ENCODE results near the gene ITGA2B. TPM values are rescaled to one million over a fixed set of nuclear protein-coding genes. Genes with fewer than 3 reads are reported as not detected.
"Not testable (repeated sequence)": the region's sequence is repeated elsewhere in the genome, so short reads cannot be mapped to it uniquely, and the experiment has no call there.

The ITGA2B gene
- total RNA-seq, 2 donors from 2014 or later, result 0.33 to 1.8 TPM

DNA sequence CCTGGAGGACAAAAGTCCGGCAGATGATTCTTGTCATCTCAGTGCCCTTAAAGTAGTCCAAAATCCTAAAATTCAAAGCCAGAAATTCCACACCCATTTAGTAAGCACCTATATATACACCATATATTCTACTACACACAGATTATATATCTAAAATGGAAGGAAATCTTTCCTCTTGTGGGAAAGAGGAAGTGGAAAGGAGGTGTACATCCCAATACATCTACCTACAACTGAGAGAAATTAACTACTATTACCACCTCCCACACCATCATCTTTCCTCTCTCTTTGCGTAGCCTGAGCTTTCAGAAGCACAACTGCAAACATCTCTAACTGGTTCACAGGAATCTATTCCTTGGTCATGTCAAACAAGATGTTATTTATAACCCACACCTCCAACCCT lies 5.4 kb upstream of the ITGA2B start:
- Histone ChIP-seq H3K27me3 (no peaks in the 10 kb centered on the region), H3K27ac (no peak overlapping the region), H3K4me3 (no peak overlapping the region), H3K36me3 (replicated peaks in 1 of 2; ENCODE audit: insufficient read depth in 1 of 2, low read depth in 2 of 2) (peaks cover under 1 to 5% of the 10 kb centered on the region in 2 donors), H3K4me1 (no peaks in the 10 kb centered on the region), H3K9me3 (no peaks in the 10 kb centered on the region)
- WGBS, 2 donors, result 93 to 100% methylated on average over 2 of the region's 2 CpGs
- ATAC-seq (no peak), DNase-seq (no peak)
- intact Hi-C loops (cut with DNase I), result no loop called here
- TF ChIP-seq, protein P1, sequence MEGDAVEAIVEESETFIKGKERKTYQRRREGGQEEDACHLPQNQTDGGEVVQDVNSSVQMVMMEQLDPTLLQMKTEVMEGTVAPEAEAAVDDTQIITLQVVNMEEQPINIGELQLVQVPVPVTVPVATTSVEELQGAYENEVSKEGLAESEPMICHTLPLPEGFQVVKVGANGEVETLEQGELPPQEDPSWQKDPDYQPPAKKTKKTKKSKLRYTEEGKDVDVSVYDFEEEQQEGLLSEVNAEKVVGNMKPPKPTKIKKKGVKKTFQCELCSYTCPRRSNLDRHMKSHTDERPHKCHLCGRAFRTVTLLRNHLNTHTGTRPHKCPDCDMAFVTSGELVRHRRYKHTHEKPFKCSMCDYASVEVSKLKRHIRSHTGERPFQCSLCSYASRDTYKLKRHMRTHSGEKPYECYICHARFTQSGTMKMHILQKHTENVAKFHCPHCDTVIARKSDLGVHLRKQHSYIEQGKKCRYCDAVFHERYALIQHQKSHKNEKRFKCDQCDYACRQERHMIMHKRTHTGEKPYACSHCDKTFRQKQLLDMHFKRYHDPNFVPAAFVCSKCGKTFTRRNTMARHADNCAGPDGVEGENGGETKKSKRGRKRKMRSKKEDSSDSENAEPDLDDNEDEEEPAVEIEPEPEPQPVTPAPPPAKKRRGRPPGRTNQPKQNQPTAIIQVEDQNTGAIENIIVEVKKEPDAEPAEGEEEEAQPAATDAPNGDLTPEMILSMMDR (IDR thresholded peaks at IDR 0.05), result no peak
- TF ChIP-seq POLR2A (IDR thresholded peaks at IDR 0.05), result no peak

DNA sequence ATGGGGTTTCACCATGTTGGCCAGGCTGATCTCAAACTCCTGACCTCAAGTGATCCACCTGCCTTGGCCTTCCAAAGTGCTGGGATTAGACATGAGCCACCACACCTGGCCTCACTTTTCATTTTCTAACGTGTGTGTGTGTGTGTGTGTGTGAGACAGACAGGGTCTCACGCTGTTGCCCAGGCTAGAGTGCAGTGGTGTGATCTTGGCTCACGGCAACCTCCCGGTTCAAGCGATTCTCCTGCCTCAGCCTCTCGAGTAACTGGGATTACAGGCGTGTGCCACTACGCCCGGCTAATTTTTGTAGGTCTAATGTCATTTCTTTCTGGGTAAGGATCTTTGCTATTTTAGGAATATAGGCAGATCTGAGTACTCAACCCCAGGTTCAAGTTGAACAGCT lies 4.7 kb upstream of the ITGA2B start:
- intact Hi-C loops (cut with DNase I); DNase-seq; H3K27ac ChIP-seq; H3K4me3 ChIP-seq; H3K4me1 ChIP-seq; H3K27me3 ChIP-seq; H3K9me3 ChIP-seq; ATAC-seq; H3K36me3 ChIP-seq (replicated peaks in 1 of 2; ENCODE audit: insufficient read depth in 1 of 2, low read depth in 2 of 2): not testable (repeated sequence)
- WGBS, 2 donors, result 88 to 96% methylated on average over 8 to 9 of the region's 9 CpGs

DNA sequence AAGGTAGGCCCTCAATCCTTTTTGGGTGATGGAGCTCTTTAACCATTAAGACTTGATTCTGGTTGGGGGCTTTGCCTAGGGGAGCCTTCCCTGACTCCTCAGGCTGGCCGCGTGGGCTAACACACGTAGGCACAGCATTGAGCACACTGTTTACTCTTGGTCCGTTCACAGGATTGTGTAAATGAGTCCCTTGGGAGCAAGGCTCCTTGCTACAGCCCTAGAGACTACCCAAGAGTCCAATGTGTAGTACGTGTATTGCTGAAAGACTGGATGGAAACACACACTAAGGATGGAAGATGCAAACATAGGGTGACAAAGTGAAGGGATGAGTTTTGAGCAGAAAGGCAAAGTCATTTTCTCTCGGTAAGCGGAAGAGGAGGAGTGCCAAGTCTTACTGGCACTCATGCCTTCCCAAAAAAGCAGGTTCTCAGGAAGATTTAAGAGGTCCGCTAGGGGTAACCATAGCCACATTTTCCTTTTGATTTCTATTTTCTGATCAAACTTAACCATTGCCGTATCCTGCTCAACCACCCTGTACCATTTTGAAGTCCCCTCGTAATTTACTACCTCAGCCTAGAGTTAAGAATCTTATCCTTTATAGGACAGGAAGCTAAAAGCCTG lies 911 bp upstream of the ITGA2B start:
- intact Hi-C loops (cut with DNase I), result no loop called here
- H3K4me1 ChIP-seq, result peaks cover 7% of the 10 kb centered on the region
- TF ChIP-seq POLR2A (IDR thresholded peaks at IDR 0.05), result no peak
- TF ChIP-seq, protein P1 (IDR thresholded peaks at IDR 0.05), result no peak
- DNase-seq (no peak), ATAC-seq (no peak)
- H3K27ac ChIP-seq, result no peak overlapping the region
- H3K4me3 ChIP-seq, result no peak overlapping the region
- no peaks in the 10 kb centered on the region for H3K36me3 ChIP-seq (replicated peaks in 1 of 2; ENCODE audit: insufficient read depth in 1 of 2, low read depth in 2 of 2)
- 65 to 66% methylated on average over 10 of the region's 10 CpGs for WGBS, 2 donors
- no peaks in the 10 kb centered on the region for H3K9me3 ChIP-seq
- no peaks in the 10 kb centered on the region for H3K27me3 ChIP-seq

DNA sequence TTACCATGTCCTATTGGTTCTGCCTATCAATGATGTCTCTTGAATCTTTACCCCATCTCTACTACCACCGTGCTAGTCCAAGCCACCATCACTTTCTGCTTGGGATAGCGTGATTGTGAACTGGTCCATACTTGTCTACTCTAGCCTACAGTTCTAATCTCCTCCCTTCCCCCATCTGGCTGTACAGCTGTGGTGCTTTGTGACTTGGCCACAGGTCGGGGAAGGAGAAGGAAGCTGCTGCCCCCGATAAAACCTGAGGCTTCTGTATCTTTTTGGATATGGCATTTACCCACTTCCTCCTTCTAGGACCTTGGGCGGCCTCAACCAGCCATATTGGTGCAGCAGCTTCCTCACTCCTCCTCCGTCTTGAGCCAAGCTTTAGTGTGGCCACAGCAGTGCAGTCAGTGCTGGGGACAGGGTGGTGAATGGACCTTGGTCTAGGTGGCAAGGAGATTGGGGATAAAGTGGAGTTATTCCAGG lies 314 bp upstream of the ITGA2B start:
- H3K27me3 ChIP-seq, result no peaks in the 10 kb centered on the region
- H3K9me3 ChIP-seq, result no peaks in the 10 kb centered on the region
- 79 to 94% methylated on average over 6 of the region's 6 CpGs for WGBS, 2 donors
- DNase-seq (no peak), ATAC-seq (no peak)
- peaks cover 12% of the 10 kb centered on the region for H3K4me1 ChIP-seq
- intact Hi-C loops (cut with DNase I), result no loop called here
- TF ChIP-seq, protein P1 (IDR thresholded peaks at IDR 0.05), result no peak
- TF ChIP-seq POLR2A (IDR thresholded peaks at IDR 0.05), result no peak
- no peaks in the 10 kb centered on the region for H3K36me3 ChIP-seq (replicated peaks in 1 of 2; ENCODE audit: insufficient read depth in 1 of 2, low read depth in 2 of 2)
- H3K27ac ChIP-seq, result no peak overlapping the region
- H3K4me3 ChIP-seq, result no peak overlapping the region

DNA sequence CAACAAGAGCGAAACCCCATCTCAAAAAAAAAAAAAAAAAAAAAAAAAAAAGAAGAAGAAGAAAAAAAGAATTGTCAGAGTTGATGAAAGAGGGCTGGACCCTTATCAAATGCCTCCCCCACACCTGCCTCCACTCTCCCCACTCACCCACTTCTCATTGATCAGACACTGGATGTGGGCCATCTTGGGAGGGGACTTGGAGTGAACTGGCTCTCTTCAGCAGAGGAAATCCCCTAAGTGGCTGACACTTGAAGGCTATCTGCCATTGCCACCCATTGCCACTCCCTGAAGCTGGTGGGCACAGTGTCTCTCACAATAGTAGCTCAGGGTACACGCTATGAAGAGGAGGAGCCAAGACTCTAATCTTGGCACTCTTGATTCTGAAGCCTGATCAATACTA lies 1.6 kb downstream of the ITGA2B start:
- H3K4me3 ChIP-seq, result no peak overlapping the region
- ATAC-seq (no peak), DNase-seq (no peak)
- TF ChIP-seq, protein P1 (IDR thresholded peaks at IDR 0.05), result no peak
- no peak for TF ChIP-seq POLR2A (IDR thresholded peaks at IDR 0.05)
- no peaks in the 10 kb centered on the region for H3K27me3 ChIP-seq
- H3K27ac ChIP-seq, result no peak overlapping the region
- no peaks in the 10 kb centered on the region for H3K9me3 ChIP-seq
- WGBS, 2 donors, result 57 to 77% methylated on average over 1 to 2 of the region's 2 CpGs
- no peaks in the 10 kb centered on the region for H3K36me3 ChIP-seq (replicated peaks in 1 of 2; ENCODE audit: insufficient read depth in 1 of 2, low read depth in 2 of 2)
- intact Hi-C loops (cut with DNase I), result no loop called here
- H3K4me1 ChIP-seq, result peaks cover 17% of the 10 kb centered on the region
